ENCODE data around the gene PKN3. TPM values are rescaled to one million over a fixed set of nuclear protein-coding genes. Genes with fewer than 3 reads are reported as not detected.

Gene PKN3
- total RNA-seq, 1 experiment from 2014 or later: 8.2 TPM

DNA sequence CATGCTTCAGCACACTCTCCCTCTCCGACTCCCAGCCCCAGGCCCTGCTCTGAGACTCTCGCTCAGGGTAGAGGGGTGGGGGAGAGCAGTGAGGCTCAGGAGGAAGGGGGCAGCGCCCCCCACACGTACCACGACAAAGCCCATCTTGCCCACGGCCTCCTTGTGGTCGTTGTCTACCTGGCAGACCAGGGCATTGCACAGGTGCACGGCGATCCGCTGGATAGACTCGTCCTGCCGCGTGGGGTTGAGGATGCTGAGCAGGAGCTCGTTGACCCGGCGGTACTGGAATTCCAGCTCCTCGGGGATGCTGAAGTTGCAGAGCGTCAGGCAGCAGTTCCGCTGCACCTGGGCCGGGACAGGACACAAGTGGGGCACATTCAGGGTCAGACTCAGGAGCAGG, 40.1 kb downstream of the PKN3 start:
- no peak for DNase-seq (ENCODE audit: low read depth)

DNA sequence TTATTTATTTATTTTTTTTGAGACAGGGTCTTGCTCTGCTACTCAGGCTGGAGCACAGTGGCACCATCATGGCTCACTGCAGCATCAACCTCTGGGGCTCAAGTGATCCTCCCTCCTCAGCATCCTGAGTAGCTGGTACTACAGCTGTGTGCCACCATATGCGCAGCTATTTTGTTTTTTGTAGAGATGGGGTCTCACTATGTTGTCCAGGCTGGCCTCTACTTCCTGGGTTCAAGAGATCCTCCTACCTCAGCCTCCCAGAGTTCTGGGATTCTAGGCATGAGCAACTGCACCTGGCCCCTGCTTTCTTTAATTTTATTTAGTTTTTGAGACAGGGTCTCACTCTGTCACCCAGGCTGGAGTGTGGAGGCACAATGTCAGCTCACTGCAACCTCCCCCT, 41.1 kb downstream of the PKN3 start:
- DNase-seq (ENCODE audit: low read depth): no peak

DNA sequence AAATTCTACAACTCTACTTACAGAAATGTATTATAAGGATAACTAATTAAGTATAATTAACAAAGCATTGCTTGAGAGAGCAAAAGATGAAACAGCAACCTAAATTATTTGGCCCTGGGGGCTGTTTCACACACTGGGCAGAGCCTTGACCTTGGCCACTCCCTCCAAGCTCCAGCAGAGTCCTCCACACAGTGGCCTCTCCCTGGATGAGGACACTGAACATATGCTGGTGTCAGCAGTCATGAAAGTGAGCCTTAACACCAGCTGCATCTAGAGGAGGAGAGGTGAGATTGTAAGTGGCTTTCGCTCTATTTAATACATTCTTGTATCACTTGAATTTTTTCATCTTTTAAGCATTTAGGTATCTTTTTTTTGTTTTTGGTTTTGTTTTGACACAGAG, 44.9 kb downstream of the PKN3 start:
- DNase-seq (ENCODE audit: low read depth): no peak

DNA sequence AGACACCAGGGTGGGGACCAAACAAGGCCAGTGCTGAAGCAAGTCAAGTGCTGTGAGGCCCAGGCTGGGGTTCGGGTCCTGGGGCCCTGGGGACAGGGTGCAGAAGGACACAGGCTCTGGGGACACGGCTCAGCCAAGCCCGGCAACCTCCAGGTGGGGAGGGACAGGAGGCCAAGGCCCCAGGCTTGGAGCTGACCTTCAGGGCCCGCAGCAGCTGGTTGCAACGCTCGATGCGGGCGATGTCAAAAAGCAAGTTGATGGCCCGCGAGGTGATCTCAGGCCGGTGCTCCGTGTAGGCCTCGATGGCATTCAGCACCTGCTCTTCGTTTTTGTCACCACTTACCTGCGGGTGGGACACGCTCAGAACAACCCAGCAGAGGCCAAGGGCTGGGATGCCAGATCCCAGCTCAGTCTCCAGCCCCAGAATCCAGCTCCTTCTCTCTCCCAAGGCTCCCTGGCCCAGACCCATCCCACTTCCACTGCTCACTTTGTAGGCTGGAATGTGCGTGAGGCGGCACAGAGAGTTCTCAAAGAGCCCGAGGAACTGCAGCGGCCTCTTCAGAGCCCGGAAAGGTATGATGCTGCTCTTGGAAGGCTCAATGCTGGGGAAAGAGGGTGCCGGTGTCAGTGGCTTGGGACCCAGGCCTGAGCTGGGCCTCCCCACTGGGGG, 48.8 kb downstream of the PKN3 start:
- DNase-seq (ENCODE audit: low read depth): no peak

DNA sequence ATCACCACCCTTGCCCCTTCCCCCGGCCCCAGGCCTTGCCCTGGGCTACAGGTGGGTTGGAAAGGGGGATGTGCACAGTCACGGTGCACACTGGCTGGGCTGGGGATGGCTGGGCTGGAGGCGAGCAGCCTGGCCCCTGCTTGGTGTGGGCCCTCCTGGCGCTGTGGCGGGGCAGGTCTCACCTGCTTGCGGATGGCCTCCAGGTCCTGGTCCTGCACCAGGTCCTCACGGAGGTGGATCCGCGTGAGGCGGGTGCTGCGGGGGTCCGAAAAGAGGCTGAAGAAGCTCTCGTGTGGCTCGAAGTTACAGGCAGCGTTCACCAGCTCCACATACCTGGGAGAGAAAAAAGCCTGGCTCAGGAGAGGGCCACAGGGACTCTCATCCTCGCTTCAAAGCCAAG, 51.3 kb downstream of the PKN3 start:
- DNase-seq (ENCODE audit: low read depth): no peak

DNA sequence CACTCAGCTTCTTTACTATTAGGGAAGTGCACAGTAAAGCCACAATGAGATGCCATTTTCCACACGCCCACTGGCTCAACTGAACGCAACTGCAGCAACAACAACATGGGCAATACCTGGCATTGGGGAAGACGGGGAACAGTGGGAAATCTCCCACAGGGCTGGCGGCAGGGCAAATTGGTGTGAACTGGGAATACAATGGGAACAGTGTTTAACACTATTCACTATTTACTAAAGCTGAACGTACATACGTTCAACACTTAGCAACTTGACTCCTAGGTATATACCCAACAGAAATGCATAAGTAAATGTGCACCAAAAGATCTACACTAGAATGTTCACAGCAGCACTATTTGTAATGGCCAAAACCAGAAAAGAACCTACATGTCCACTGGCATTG, 55.3 kb downstream of the PKN3 start:
- DNase-seq (ENCODE audit: low read depth): no peak

DNA sequence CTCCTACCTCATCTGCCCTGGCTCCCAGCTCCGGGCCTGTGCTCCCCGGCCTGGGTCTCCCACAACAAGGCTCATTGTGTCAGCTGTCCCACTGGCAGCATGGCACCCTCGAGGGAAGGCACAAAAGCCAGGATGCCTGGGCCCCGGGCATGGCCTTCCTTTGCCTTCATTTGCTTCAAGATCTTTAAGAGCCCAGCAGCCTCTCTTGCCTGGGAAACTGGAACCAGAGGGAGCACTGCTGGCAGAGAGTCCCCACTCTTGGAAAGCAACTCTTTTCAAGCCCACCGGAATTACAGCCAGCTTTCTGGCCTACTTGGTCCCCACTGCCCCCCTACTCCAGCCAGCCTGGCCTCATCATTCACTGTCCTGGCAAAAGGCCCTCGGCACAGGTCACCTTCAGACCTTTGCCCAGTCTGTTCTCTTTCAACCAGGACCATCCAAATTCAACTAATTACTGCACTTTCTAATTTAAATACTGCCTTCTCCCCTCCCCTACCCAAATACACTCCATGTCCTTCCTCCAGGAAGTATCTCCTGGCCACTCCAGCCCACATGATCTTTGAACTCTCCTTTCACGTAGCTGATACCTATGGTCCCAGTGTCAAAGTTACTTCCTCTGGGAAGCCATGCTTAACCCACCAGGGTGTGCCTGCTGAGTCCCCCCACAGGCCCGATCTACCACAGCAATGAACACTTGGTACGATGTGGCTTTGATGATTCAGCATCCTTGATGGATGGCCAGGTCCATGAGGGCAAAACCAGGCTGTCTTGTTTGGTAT, 60.6 kb downstream of the PKN3 start:
- DNase-seq (ENCODE audit: low read depth): no peak

DNA sequence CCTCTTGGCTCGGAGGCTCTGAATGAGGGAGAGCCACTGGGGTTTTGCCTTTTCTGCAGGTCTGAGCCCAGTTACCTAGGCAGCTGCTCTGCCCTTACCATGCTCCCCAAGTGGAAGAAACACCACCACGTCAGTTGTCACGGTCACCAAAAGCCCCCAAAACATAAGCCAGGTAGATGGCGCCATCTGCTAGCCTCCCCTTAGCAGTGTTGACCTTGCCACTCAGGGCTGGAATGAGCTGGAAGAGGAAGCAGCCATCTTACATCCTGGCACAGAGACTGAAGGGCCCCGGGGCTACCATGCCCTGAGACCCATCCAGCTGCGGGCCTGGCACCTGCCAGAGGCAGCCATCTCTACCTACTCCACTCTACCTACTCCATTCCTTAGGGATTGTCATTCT, 62.1 kb downstream of the PKN3 start:
- no peak for DNase-seq (ENCODE audit: low read depth)

DNA sequence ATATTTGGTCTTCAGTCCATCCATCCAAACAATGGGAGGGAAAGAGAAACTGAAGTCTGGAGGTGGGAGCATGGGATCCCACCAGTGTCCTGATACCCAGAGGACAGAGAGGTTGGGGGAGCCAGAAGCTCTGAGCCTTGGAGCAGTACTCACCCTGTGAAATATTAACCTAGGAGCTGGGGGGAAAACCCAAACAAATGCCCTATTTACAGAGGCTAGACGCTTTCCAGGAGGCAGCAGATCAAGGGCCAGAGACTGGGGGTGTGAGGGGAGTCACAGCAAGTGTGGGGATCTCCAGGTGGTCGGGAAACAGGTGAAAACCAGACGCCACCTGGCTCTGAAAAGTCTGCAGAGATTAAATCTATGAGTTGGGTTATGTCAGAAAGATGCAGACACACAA, 63.2 kb downstream of the PKN3 start:
- no peak for DNase-seq (ENCODE audit: low read depth)

DNA sequence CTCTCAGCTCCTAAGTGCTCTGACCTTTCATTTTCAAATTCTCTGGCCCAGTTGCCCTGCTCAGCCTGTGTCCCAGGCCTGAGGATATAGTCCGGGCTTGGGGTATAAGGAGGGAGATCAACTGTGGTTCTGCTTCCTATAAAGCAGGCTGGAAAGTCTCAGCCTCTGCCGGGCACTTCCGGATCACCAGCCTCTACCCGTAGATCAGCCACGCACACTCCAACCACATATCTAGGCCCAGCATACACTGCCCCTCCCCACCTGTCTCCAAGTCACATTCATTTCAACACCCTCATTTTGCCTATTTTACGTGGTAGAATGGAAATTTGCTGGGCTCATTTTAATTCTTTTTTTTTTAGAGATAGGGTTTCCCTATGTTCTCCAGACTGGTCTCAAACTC, 66.3 kb downstream of the PKN3 start:
- no peak for DNase-seq (ENCODE audit: low read depth)

Other genes starting within 250 kb of the PKN3 start
- 103 and 104 TPM in 2 replicates for gene ODF2, start 246.5 kb upstream of the PKN3 start, total RNA-seq (2014; rRNA removed; shearing (Covaris generic))
- gene GLE1, start 197.8 kb upstream of the PKN3 start, total RNA-seq (2014; rRNA removed; shearing (Covaris generic)): 56.6 and 58.3 TPM in 2 replicates
- 161 and 164 TPM in 2 replicates for gene SPTAN1, start 149.9 kb upstream of the PKN3 start, total RNA-seq (2014; rRNA removed; shearing (Covaris generic))
- gene DYNC2I2, start 45.7 kb upstream of the PKN3 start, total RNA-seq (2014; rRNA removed; shearing (Covaris generic)): 170 and 194 TPM in 2 replicates
- 1,185 and 1,206 TPM in 2 replicates for gene SET, start 13.3 kb upstream of the PKN3 start, total RNA-seq (2014; rRNA removed; shearing (Covaris generic))
- 62.3 and 78.8 TPM in 2 replicates for gene ZDHHC12, start 21.6 kb downstream of the PKN3 start, total RNA-seq (2014; rRNA removed; shearing (Covaris generic))
- 9.1 and 31.6 TPM in 2 replicates for gene ZER1, start 69.4 kb downstream of the PKN3 start, total RNA-seq (2014; rRNA removed; shearing (Covaris generic))
- gene TBC1D13, start 84.8 kb downstream of the PKN3 start, total RNA-seq (2014; rRNA removed; shearing (Covaris generic)): 12.9 and 13.1 TPM in 2 replicates
- 14.1 and 17.8 TPM in 2 replicates for gene ENDOG, start 116.0 kb downstream of the PKN3 start, total RNA-seq (2014; rRNA removed; shearing (Covaris generic))
- 29.9 and 45.8 TPM in 2 replicates for gene SPOUT1, start 127.3 kb downstream of the PKN3 start, total RNA-seq (2014; rRNA removed; shearing (Covaris generic))
- 7.1 and 8.9 TPM in 2 replicates for gene KYAT1, start 179.4 kb downstream of the PKN3 start, total RNA-seq (2014; rRNA removed; shearing (Covaris generic))
- gene LRRC8A, start 179.6 kb downstream of the PKN3 start, total RNA-seq (2014; rRNA removed; shearing (Covaris generic)): 35.5 and 36.7 TPM in 2 replicates
- gene PHYHD1, start 218.5 kb downstream of the PKN3 start, total RNA-seq (2014; rRNA removed; shearing (Covaris generic)): not detected in 2 replicates
- 16.3 and 17.1 TPM in 2 replicates for gene DOLK, start 245.1 kb downstream of the PKN3 start, total RNA-seq (2014; rRNA removed; shearing (Covaris generic))
- gene NUP188, start 245.2 kb downstream of the PKN3 start, total RNA-seq (2014; rRNA removed; shearing (Covaris generic)): 73.7 and 75.5 TPM in 2 replicates